HG02981 (cell line): Measurements from ENCODE around the gene IMPDH1.

Experiments used
- ATAC-seq: cut with Tn5 transposase; IDR thresholded peaks from one replicate; pipeline ENCODE4 v1.9.1; 2021; ENCODE audit warnings: mild to moderate bottlenecking, moderate library complexity; ENCODE audit not compliant: unreplicated experiment

IMPDH1 gene

GRCh38 chr7:128406314-128407232 is 3.2 kb downstream of the IMPDH1 start:
- no peak for ATAC-seq

- ATAC-seq, result no peak
Measured at GRCh38 chr7:128405471-128406313, 4.1 kb downstream of the IMPDH1 start.

- ATAC-seq, result no peak
Measured at GRCh38 chr7:128404886-128405470, 4.8 kb downstream of the IMPDH1 start.

GRCh38 chr7:128404143-128404681 is 5.6 kb downstream of the IMPDH1 start:
- no peak for ATAC-seq

- no peak for ATAC-seq
Measured at GRCh38 chr7:128403676-128404075, 6.1 kb downstream of the IMPDH1 start.

GRCh38 chr7:128402356-128402755 is 7.4 kb downstream of the IMPDH1 start:
- no peak for ATAC-seq

- ATAC-seq, result no peak
Measured at GRCh38 chr7:128400566-128400965, 9.2 kb downstream of the IMPDH1 start.

GRCh38 chr7:128399991-128400390 is 9.8 kb downstream of the IMPDH1 start:
- no peak for ATAC-seq

- no peak for ATAC-seq
Measured at GRCh38 chr7:128398841-128399135, 11.0 kb downstream of the IMPDH1 start.

- ATAC-seq, result no peak
Measured at GRCh38 chr7:128398016-128398840, 11.6 kb downstream of the IMPDH1 start.

- ATAC-seq, result no peak
Measured at GRCh38 chr7:128396357-128396756, 13.4 kb downstream of the IMPDH1 start.

GRCh38 chr7:128395748-128396147 is 14.0 kb downstream of the IMPDH1 start:
- ATAC-seq, result no peak

- ATAC-seq, result no peak
Measured at GRCh38 chr7:128394904-128395496, 14.8 kb downstream of the IMPDH1 start.

GRCh38 chr7:128393526-128394330 is 16.1 kb downstream of the IMPDH1 start:
- ATAC-seq, result no peak

GRCh38 chr7:128392446-128393327 is 17.1 kb downstream of the IMPDH1 start:
- no peak for ATAC-seq

GRCh38 chr7:128391805-128392204 is 18.0 kb downstream of the IMPDH1 start:
- no peak for ATAC-seq

- ATAC-seq, result no peak
Measured at GRCh38 chr7:128390871-128391565, 18.8 kb downstream of the IMPDH1 start.
